Prostate gland (tissue), 1 donor: Measurements from ENCODE around the gene TLR3.

ENCODE experiments used
- POLR2A ChIP-seq: fragments of 450-650 bp; IDR thresholded peaks from one replicate; pipeline ENCODE4 v1.6.1; 2016; ENCODE audit warnings: antibody characterized with exemption, mild to moderate bottlenecking
- POLR2AphosphoS5 ChIP-seq: sonication (generic); formaldehyde crosslinking; IDR thresholded peaks from one replicate; pipeline ENCODE4 v1.6.1; 2017; ENCODE audit warnings: antibody characterized with exemption

DNA sequence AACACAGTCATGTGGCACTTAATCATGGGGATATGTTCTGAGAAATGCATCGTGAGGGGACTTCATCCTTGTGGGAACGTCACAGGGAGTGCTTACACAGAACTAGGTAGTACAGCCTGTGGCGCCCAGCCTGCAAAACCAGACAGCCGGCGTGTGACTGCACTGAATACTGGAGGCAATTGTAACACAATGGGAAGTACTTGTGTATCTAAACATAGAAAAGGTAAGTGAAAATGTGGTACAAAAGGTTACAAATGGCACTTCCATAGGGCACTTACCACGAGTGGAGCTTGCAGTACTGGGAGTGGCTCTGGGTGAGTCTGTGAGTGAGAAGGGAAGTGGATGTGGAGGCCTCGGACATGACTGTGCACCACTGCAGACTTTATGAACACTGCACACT is 5.2 kb downstream of the TLR3 start:
- TF ChIP-seq POLR2A (no peak), POLR2AphosphoS5 (no peak)
